ENCODE results near the gene PDCD1.
A peak's percentile ranks its signal among the peaks of the same experiment; 100 is the strongest.

PDCD1 gene

GRCh38 chr2:241865416-241865956 lies 6.8 kb upstream of the PDCD1 start:
- Histone ChIP-seq H3K27me3 (ENCODE audit: insufficient read depth, low read length, poor library complexity, severe bottlenecking) (no peaks in the 10 kb centered on the region), H3K9ac (ENCODE audit: low read depth, low read length, poor library complexity, severe bottlenecking) (no peak overlapping the region), H3F3A (ENCODE audit: low read depth) (peaks cover 7% of the 10 kb centered on the region), H4K20me1 (ENCODE audit: insufficient read depth, low read length, poor library complexity, severe bottlenecking) (no peaks in the 10 kb centered on the region), H3K4me1 (ENCODE audit: insufficient read depth, low read length, poor library complexity, severe bottlenecking) (peaks cover 55% of the 10 kb centered on the region), H3K79me2 (ENCODE audit: insufficient read depth, low read length) (no peaks in the 10 kb centered on the region), H3K4me3 (ENCODE audit: low read length, poor library complexity, severe bottlenecking) (no peak overlapping the region), H3K36me3 (ENCODE audit: insufficient read depth, low read length) (no peaks in the 10 kb centered on the region), H3K9me2 (replicated peaks; ENCODE audit: low read depth, low read length) (no peaks in the 10 kb centered on the region), H3K4me2 (ENCODE audit: low read depth, low read length, poor library complexity, severe bottlenecking) (no peak overlapping the region), H2AFZ (ENCODE audit: low read length) (no peak overlapping the region), H3K9me3 (ENCODE audit: insufficient read depth, low read depth, low read length) (no peaks in the 10 kb centered on the region)
- no peak for TF ChIP-seq CTCF (conservative IDR thresholded peaks at IDR 0.05; ENCODE audit: low read length)
- no peak for TF ChIP-seq EZH2phosphoT487 (IDR thresholded peaks at IDR 0.05; ENCODE audit: borderline replicate concordance)

- Histone ChIP-seq H3K27me3 (ENCODE audit: insufficient read depth, low read length, poor library complexity, severe bottlenecking) (no peaks in the 10 kb centered on the region), H4K20me1 (ENCODE audit: insufficient read depth, low read length, poor library complexity, severe bottlenecking) (no peaks in the 10 kb centered on the region), H2AFZ (ENCODE audit: low read length) (no peak overlapping the region), H3K9me2 (replicated peaks; ENCODE audit: low read depth, low read length) (no peaks in the 10 kb centered on the region), H3K9me3 (ENCODE audit: insufficient read depth, low read depth, low read length) (no peaks in the 10 kb centered on the region), H3K79me2 (ENCODE audit: insufficient read depth, low read length) (no peaks in the 10 kb centered on the region), H3F3A (ENCODE audit: low read depth) (peaks cover 7% of the 10 kb centered on the region), H3K4me1 (ENCODE audit: insufficient read depth, low read length, poor library complexity, severe bottlenecking) (peaks cover 59% of the 10 kb centered on the region), H3K9ac (ENCODE audit: low read depth, low read length, poor library complexity, severe bottlenecking) (no peak overlapping the region), H3K4me3 (ENCODE audit: low read length, poor library complexity, severe bottlenecking) (no peak overlapping the region), H3K4me2 (ENCODE audit: low read depth, low read length, poor library complexity, severe bottlenecking) (no peak overlapping the region), H3K36me3 (ENCODE audit: insufficient read depth, low read length) (no peaks in the 10 kb centered on the region)
- no peak for TF ChIP-seq EZH2phosphoT487 (IDR thresholded peaks at IDR 0.05; ENCODE audit: borderline replicate concordance)
- no peak for TF ChIP-seq CTCF (conservative IDR thresholded peaks at IDR 0.05; ENCODE audit: low read length)
These were observed 6.1 kb upstream of the PDCD1 start for GRCh38 chr2:241864850-241865213.

- peaks cover 7% of the 10 kb centered on the region for H3F3A ChIP-seq (ENCODE audit: low read depth)
- peak overlapping the region; percentile 49 for H3K4me3 ChIP-seq (ENCODE audit: low read length, poor library complexity, severe bottlenecking)
- H3K79me2 ChIP-seq (ENCODE audit: insufficient read depth, low read length) = no peaks in the 10 kb centered on the region
- H4K20me1 ChIP-seq (ENCODE audit: insufficient read depth, low read length, poor library complexity, severe bottlenecking) = no peaks in the 10 kb centered on the region
- peaks cover 63% of the 10 kb centered on the region for H3K4me1 ChIP-seq (ENCODE audit: insufficient read depth, low read length, poor library complexity, severe bottlenecking)
- H3K9me3 ChIP-seq (ENCODE audit: insufficient read depth, low read depth, low read length) = no peaks in the 10 kb centered on the region
- H3K27me3 ChIP-seq (ENCODE audit: insufficient read depth, low read length, poor library complexity, severe bottlenecking) = no peaks in the 10 kb centered on the region
- no peaks in the 10 kb centered on the region for H3K36me3 ChIP-seq (ENCODE audit: insufficient read depth, low read length)
- H3K9me2 ChIP-seq (replicated peaks; ENCODE audit: low read depth, low read length) = no peaks in the 10 kb centered on the region
- no peak overlapping the region for H2AFZ ChIP-seq (ENCODE audit: low read length)
- H3K4me2 ChIP-seq (ENCODE audit: low read depth, low read length, poor library complexity, severe bottlenecking) = peak overlapping the region; percentile 66
- TF ChIP-seq EZH2phosphoT487 (IDR thresholded peaks at IDR 0.05; ENCODE audit: borderline replicate concordance) (no peak), CTCF (conservative IDR thresholded peaks at IDR 0.05; ENCODE audit: low read length) (no peak)
- no peak overlapping the region for H3K9ac ChIP-seq (ENCODE audit: low read depth, low read length, poor library complexity, severe bottlenecking)
These were observed 5.6 kb upstream of the PDCD1 start for GRCh38 chr2:241864168-241864849.

Data from Loucy (cell line).